Cardiac septum (tissue), 1 donor: ENCODE measurements around the gene PNMA1. TPM values are rescaled to one million over a fixed set of nuclear protein-coding genes. Genes with fewer than 3 reads are reported as not detected.

ENCODE experiments used
- DNase-seq: peaks from one replicate; pipeline ENCODE4 v3.0.0-alpha.2; 2020; ENCODE audit warnings: low spot score
- intact Hi-C: fragments of 100-400 bp; cut with DNase I; formaldehyde crosslinking; loops from one replicate; pipeline ENCODE4 v1.14.0; 2022
- microRNA-seq: library from miRNA; unstranded; fragments of <30 nt; microRNA quantifications from one replicate; pipeline ENCODE4 v1.2.0, GENCODE V29; 2020
- total RNA-seq: library from RNA; stranded (reverse); fragmentation: NEBNext Ultra II Directional; extraction: Animal tissue kit (Norgen Biotek cat#: 25700); gene quantifications from one replicate; pipeline ENCODE4 v1.2.1, GENCODE V29; 2021
- donor health status: DM: no; HTN: no; CAD: no.

Gene PNMA1
- total RNA-seq, 1 donor from 2014 or later = 45.9 TPM

- no peak for DNase-seq
- intact Hi-C loops = no loop called here
These were observed 17.5 kb downstream of the PNMA1 start for GRCh38 chr14:73696466-73697400.

GRCh38 chr14:73695997-73696396, 18.2 kb downstream of the PNMA1 start:
- DNase-seq = no peak
- intact Hi-C loops = no loop called here

- intact Hi-C loops = no loop called here
- DNase-seq = no peak
These were observed 19.1 kb downstream of the PNMA1 start for GRCh38 chr14:73695082-73695481.

GRCh38 chr14:73694083-73694482, 20.1 kb downstream of the PNMA1 start:
- DNase-seq = no peak
- intact Hi-C loops = no loop called here

- intact Hi-C loops = no loop called here
- DNase-seq = no peak
These were observed 27.3 kb downstream of the PNMA1 start for GRCh38 chr14:73686901-73687300.

- intact Hi-C loops = no loop called here
- DNase-seq = no peak
These were observed 28.9 kb downstream of the PNMA1 start for GRCh38 chr14:73685328-73685727.

- intact Hi-C loops = no loop called here
- no peak for DNase-seq
These were observed 29.6 kb downstream of the PNMA1 start for GRCh38 chr14:73684627-73685026.

GRCh38 chr14:73680821-73681220, 33.4 kb downstream of the PNMA1 start:
- intact Hi-C loops = no loop called here
- DNase-seq = no peak

GRCh38 chr14:73678698-73679097, 35.5 kb downstream of the PNMA1 start:
- intact Hi-C loops = no loop called here

GRCh38 chr14:73674986-73675385, 39.2 kb downstream of the PNMA1 start:
- DNase-seq = no peak
- intact Hi-C loops = no loop called here

More at GRCh38 chr14:73678698-73679097, 35.5 kb downstream of the PNMA1 start:
- no peak for DNase-seq

GRCh38 chr14:73667854-73668253, 46.3 kb downstream of the PNMA1 start:
- intact Hi-C loops = no loop called here
- DNase-seq = no peak

GRCh38 chr14:73666583-73666982, 47.6 kb downstream of the PNMA1 start:
- intact Hi-C loops = no loop called here
- no peak for DNase-seq

GRCh38 chr14:73665130-73665529, 49.1 kb downstream of the PNMA1 start:
- intact Hi-C loops = no loop called here
- no peak for DNase-seq

GRCh38 chr14:73663548-73664212, 50.5 kb downstream of the PNMA1 start:
- no peak for DNase-seq
- intact Hi-C loops = no loop called here

GRCh38 chr14:73662487-73662943, 51.7 kb downstream of the PNMA1 start:
- intact Hi-C loops = no loop called here
- no peak for DNase-seq

GRCh38 chr14:73661872-73662271, 52.3 kb downstream of the PNMA1 start:
- DNase-seq = no peak
- intact Hi-C loops = no loop called here

Small RNA genes within 50 kb of the gene (microRNA-seq; reads per million reads assigned to microRNA genes)
- not detected for gene MIR4505

Other genes with a start within 250 kb of the PNMA1 start
- gene RIOX1, start 223.5 kb downstream of the PNMA1 start, total RNA-seq = 7.3 TPM
- gene ACOT1, start 177.2 kb downstream of the PNMA1 start, total RNA-seq = 19.9 TPM
- 0.19 TPM for gene HEATR4, start 155.4 kb downstream of the PNMA1 start, total RNA-seq
- gene ACOT2, start 145.2 kb downstream of the PNMA1 start, total RNA-seq = 98.7 TPM
- gene ACOT4, start 122.5 kb downstream of the PNMA1 start, total RNA-seq = 0.73 TPM
- gene ACOT6, start 101.9 kb downstream of the PNMA1 start, total RNA-seq = not detected
- gene DNAL1, start 69.4 kb downstream of the PNMA1 start, total RNA-seq = 17.1 TPM
- 36.7 TPM for gene PTGR2, start 137.4 kb upstream of the PNMA1 start, total RNA-seq
- gene ZNF410, start 172.5 kb upstream of the PNMA1 start, total RNA-seq = 19.9 TPM
- gene FAM161B, start 235.7 kb upstream of the PNMA1 start, total RNA-seq = 4.7 TPM
- 39.9 TPM for gene COQ6, start 235.9 kb upstream of the PNMA1 start, total RNA-seq